Gastrocnemius medialis (tissue), 4 donors: ENCODE measurements around the gene OR10V1. TPM values are rescaled to one million over a fixed set of nuclear protein-coding genes. Genes with fewer than 3 reads are reported as not detected.
"Not testable (repeated sequence)": the region's sequence is repeated elsewhere in the genome, so short reads cannot be mapped to it uniquely, and the experiment has no call there.

Experiments
- ATAC-seq, 2 donors: fragments of 150-250 bp; one replicate each; pipeline ENCODE4 v1.9.1; 2016
- DNase-seq, 2 donors: peaks; one replicate each; pipeline ENCODE4 v3.0.0-alpha.2; 2019
- H3K27ac ChIP-seq, 4 donors: fragments of 200-600 bp; sonication (generic); 1 replicate in 1 of 4; 2 replicates in 3 of 4; pipeline ENCODE4 v1.5.1; 2016 to 2018; ENCODE audit warnings: mild to moderate bottlenecking in 2 of 4, moderate library complexity in 1 of 4
- H3K27me3 ChIP-seq, 3 donors: fragments of 200-600 bp; sonication (generic) in 2 of 3; 1 replicate in 1 of 3; 2 replicates in 2 of 3; pipeline versions ENCODE4 v1.5.1 to v1.6.0; 2016 to 2019; ENCODE audit warnings: mild to moderate bottlenecking in 1 of 3, moderate library complexity in 1 of 3
- H3K36me3 ChIP-seq, 2 donors: fragments of 200-600 bp; sonication (generic) in 1 of 2; one replicate each; pipeline ENCODE4 v1.5.1; 2017 to 2018
- H3K4me1 ChIP-seq, 2 donors: fragments of 200-600 bp; sonication (generic) in 1 of 2; one replicate each; pipeline ENCODE4 v1.5.1; 2016 to 2017; ENCODE audit warnings: mild to moderate bottlenecking in 2 of 2
- H3K4me3 ChIP-seq, 4 donors: fragments of 200-600 bp; sonication (generic) in 3 of 4; 1 replicate in 1 of 4; 2 replicates in 3 of 4; pipeline ENCODE4 v1.5.1; 2016 to 2019; ENCODE audit warnings: mild to moderate bottlenecking in 2 of 4
- H3K9me3 ChIP-seq, 3 donors: fragments of 200-600 bp; sonication (generic) in 2 of 3; 1 replicate in 1 of 3; 2 replicates in 2 of 3; pipeline ENCODE4 v1.5.1; 2016 to 2019
- POLR2A ChIP-seq, 2 donors: fragments of 450-650 bp; IDR thresholded peaks; one replicate each; pipeline ENCODE4 v1.6.1; 2017; ENCODE audit warnings: antibody characterized with exemption in 2 of 2, mild to moderate bottlenecking in 2 of 2, moderate library complexity in 2 of 2
- in situ Hi-C, 4 donors: fragments of 200-750 bp; cut with MboI; loops; one replicate each; pipeline versions ENCODE4 v1.15.0 to v1.8.0; 2017; ENCODE audit warnings: low sequenced_read_pairs in 4 of 4
- intact Hi-C: fragments of 100-400 bp; cut with DNase I; formaldehyde crosslinking; loops from one replicate; pipeline ENCODE4 v1.15.1; 2023; ENCODE audit warnings: low total_unique reads
- total RNA-seq, 4 donors: library from RNA; depleted of rRNA; stranded (reverse); fragments of >200 nt; gene quantifications; one replicate each; pipeline versions ENCODE4 v1.1.0 to v1.2.3, GENCODE V29; 2016
- TF ChIP-seq, protein P1 (sequence below), 5 experiments: fragments of 450-650 bp in 3 of 5; fragments of 200-600 bp in 2 of 5; sonication (generic) in 2 of 5; IDR thresholded peaks in 4 of 5; conservative IDR thresholded peaks in 1 of 5; 1 replicate in 4 of 5; 2 replicates in 1 of 5; pipeline ENCODE4 v1.5.1; 2016 to 2019; ENCODE audit warnings: antibody characterized with exemption in 5 of 5, mild to moderate bottlenecking in 3 of 5, moderate library complexity in 3 of 5

Gene OR10V1
- total RNA-seq, 4 donors from 2014 or later, result not detected

DNA sequence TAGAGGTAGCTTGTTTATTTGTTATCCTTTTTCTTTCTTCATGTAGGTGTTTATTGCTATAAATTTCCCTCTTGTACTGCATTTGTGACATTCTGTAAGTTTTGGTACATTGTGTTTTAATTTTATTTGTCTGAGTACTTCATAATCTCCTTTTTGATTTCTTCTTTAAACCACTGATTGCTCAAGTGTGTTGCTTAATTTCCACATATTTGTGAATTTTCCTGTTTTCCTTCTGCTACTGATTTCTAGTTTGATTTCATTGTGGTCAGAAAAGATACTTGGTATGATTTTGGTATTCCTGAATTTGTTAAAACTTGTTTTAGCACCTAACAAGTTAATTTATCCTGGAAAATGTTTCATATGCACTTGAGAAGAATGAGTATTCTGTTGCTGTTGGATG is 15.1 kb downstream of the OR10V1 start:
- H3K4me1 ChIP-seq, result no peaks in the 10 kb centered on the region
- H3K36me3 ChIP-seq, result no peaks in the 10 kb centered on the region
- H3K4me3 ChIP-seq, result no peak overlapping the region
- ATAC-seq, result no peak
- no peak for DNase-seq
- in situ Hi-C loops (no loop called here), intact Hi-C loops (no loop called here)
- TF ChIP-seq, protein P1, sequence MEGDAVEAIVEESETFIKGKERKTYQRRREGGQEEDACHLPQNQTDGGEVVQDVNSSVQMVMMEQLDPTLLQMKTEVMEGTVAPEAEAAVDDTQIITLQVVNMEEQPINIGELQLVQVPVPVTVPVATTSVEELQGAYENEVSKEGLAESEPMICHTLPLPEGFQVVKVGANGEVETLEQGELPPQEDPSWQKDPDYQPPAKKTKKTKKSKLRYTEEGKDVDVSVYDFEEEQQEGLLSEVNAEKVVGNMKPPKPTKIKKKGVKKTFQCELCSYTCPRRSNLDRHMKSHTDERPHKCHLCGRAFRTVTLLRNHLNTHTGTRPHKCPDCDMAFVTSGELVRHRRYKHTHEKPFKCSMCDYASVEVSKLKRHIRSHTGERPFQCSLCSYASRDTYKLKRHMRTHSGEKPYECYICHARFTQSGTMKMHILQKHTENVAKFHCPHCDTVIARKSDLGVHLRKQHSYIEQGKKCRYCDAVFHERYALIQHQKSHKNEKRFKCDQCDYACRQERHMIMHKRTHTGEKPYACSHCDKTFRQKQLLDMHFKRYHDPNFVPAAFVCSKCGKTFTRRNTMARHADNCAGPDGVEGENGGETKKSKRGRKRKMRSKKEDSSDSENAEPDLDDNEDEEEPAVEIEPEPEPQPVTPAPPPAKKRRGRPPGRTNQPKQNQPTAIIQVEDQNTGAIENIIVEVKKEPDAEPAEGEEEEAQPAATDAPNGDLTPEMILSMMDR (IDR thresholded peaks at IDR 0.05 in 4 of 5, conservative IDR thresholded peaks at IDR 0.05 in 1 of 5), result no peak
- TF ChIP-seq POLR2A (IDR thresholded peaks at IDR 0.05), result no peak
- no peaks in the 10 kb centered on the region for H3K9me3 ChIP-seq
- H3K27ac ChIP-seq, result no peak overlapping the region
- no peaks in the 10 kb centered on the region for H3K27me3 ChIP-seq

DNA sequence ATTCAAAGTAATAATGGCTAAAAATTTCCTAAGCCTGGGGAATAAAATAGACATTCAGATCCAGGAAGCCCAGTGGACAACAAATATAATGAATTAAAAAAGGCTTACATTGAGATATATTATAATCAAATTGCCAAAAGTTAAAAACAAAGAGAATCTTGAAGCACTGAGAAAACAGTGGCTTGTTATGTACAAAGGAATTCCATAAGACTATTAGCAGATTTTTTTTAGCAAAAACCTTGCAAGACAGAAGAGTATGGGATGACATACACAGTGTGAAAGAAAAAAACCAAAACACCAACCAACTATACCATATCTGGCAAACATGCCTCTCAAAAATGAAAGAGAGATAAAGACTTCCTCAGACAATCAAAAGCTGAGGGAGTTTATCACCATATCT is 20.7 kb downstream of the OR10V1 start:
- Histone ChIP-seq H3K9me3 (peaks cover 0 to 7% (median 0%) of the 10 kb centered on the region in 3 donors), H3K27me3 (no peaks in the 10 kb centered on the region), H3K4me3 (no peak overlapping the region), H3K36me3 (no peaks in the 10 kb centered on the region), H3K27ac (no peak overlapping the region), H3K4me1 (no peaks in the 10 kb centered on the region)
- in situ Hi-C loops, result no loop called here
- DNase-seq, result no peak
- intact Hi-C loops, result no loop called here
- ATAC-seq, result no peak
- TF ChIP-seq, protein P1 (IDR thresholded peaks at IDR 0.05 in 4 of 5, conservative IDR thresholded peaks at IDR 0.05 in 1 of 5), result no peak
- no peak for TF ChIP-seq POLR2A (IDR thresholded peaks at IDR 0.05)

DNA sequence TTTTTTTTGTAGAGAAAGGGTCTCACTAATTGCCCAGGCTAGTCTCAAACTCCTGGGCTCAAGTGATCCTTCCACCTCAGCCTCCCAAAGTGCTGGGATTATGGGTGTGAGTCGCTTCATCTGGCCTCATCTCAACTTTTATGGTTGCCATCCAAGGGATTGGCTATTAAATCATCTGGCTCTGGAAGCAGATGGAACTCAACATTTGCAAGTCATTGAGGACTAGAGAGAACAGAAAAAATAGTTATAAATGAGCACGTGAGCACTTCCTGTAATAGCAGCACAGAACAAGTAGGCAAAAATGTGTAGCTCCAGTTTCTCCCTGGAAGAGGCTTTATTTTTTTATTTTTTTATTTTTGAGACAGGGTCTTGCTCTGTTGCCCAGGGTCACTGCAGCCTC is 22.5 kb downstream of the OR10V1 start:
- intact Hi-C loops, result no loop called here
- in situ Hi-C loops, result no loop called here
- ATAC-seq, result no peak

DNA sequence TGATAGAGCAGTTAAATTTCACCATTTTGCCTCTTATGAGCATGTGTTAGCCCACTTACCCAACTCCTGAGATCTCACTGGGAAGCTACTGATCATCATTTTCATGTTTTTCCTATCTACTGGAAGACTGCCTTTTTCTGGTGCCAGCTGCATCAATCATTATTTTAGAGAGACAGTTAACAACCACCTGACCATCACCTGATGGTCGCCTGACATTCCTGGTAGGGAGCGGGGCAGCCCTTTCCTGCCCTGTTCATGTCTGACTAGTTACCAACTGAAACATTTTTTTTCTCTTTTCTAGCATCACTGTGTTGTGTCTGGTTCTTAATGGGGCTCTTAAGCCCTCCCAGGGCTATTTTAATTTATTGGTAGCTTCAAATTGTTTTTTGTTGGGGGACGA is 24.6 kb downstream of the OR10V1 start:
- H3K27ac ChIP-seq, result no peak overlapping the region
- DNase-seq, result no peak
- intact Hi-C loops, result loop anchor here (10.0 kb wide), 1 partner anchor 514 kb away; the partner anchor contains the start of gene DTX4
- no peak for ATAC-seq
- H3K4me3 ChIP-seq, result no peak overlapping the region
- H3K27me3 ChIP-seq, result peaks cover 0 to 8% (median 0%) of the 10 kb centered on the region in 3 donors
- no peaks in the 10 kb centered on the region for H3K4me1 ChIP-seq
- peaks cover 0 to 7% (median 0%) of the 10 kb centered on the region in 3 donors for H3K9me3 ChIP-seq
- no peaks in the 10 kb centered on the region for H3K36me3 ChIP-seq
- in situ Hi-C loops, result no loop called here
- TF ChIP-seq POLR2A (IDR thresholded peaks at IDR 0.05), result no peak
- TF ChIP-seq, protein P1 (IDR thresholded peaks at IDR 0.05 in 4 of 5, conservative IDR thresholded peaks at IDR 0.05 in 1 of 5), result no peak

More for the DNA sequence above, 22.5 kb downstream of the OR10V1 start:
- Histone ChIP-seq H3K36me3 (no peaks in the 10 kb centered on the region), H3K9me3 (peaks cover 0 to 7% (median 0%) of the 10 kb centered on the region in 3 donors), H3K27me3 (no peaks in the 10 kb centered on the region), H3K4me3 (no peak overlapping the region), H3K4me1 (no peaks in the 10 kb centered on the region), H3K27ac (no peak overlapping the region)
- no peak for DNase-seq
- TF ChIP-seq POLR2A (IDR thresholded peaks at IDR 0.05), result no peak
- TF ChIP-seq, protein P1 (IDR thresholded peaks at IDR 0.05 in 4 of 5, conservative IDR thresholded peaks at IDR 0.05 in 1 of 5), result no peak

DNA sequence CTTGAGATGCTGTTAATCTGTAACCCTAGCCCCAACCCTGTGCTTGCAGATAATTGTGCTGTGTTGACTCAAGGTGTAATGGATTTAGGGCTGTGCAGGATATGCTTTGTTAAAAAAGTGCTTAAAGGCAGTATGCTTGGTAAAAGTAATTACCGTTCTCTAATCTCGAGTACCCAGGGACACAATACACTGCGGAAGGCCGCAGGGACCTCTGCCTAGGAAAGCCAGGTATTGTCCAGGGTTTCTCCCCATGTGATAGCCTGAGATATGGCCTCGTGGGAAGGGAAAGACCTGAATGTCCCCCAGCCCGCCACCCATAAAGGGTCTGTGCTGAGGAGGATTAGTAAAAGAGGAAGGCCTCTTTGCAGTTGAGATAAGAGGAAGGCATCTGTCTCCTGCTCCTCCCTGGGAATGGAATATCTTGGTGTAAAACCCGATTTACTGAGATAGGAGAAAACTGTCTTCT is 32.4 kb downstream of the OR10V1 start:
- in situ Hi-C loops, H3K27me3 ChIP-seq, H3K36me3 ChIP-seq, DNase-seq, H3K4me3 ChIP-seq, H3K9me3 ChIP-seq, H3K27ac ChIP-seq, ATAC-seq, H3K4me1 ChIP-seq: not testable (repeated sequence)
- intact Hi-C loops, result loop anchor here (10.0 kb wide), 1 partner anchor 506 kb away; the partner anchor contains the start of gene DTX4
